HCT116 (cell line): Measurements from ENCODE around the gene NTRK3.

Experiments
- EZH2phosphoT487 ChIP-seq: fragments of 200-600 bp; IDR thresholded peaks from 2 replicates; pipeline ENCODE4 v1.6.1; 2018; ENCODE audit warnings: antibody characterized with exemption, borderline replicate concordance
- TCF7L2 ChIP-seq: IDR thresholded peaks from 2 replicates; pipeline ENCODE4 v1.7.0; 2011; ENCODE audit warnings: borderline replicate concordance, inconsistent platforms; ENCODE audit not compliant: insufficient read depth, insufficient read length; ENCODE audit errors: extremely low read depth
- ZNF274 ChIP-seq: fragments of 200-500 bp; sonication (Bioruptor generic); IDR thresholded peaks from 2 replicates; pipeline ENCODE4 v1.6.1; 2014; ENCODE audit warnings: mild to moderate bottlenecking, low read depth, low read length, inconsistent platforms

DNA sequence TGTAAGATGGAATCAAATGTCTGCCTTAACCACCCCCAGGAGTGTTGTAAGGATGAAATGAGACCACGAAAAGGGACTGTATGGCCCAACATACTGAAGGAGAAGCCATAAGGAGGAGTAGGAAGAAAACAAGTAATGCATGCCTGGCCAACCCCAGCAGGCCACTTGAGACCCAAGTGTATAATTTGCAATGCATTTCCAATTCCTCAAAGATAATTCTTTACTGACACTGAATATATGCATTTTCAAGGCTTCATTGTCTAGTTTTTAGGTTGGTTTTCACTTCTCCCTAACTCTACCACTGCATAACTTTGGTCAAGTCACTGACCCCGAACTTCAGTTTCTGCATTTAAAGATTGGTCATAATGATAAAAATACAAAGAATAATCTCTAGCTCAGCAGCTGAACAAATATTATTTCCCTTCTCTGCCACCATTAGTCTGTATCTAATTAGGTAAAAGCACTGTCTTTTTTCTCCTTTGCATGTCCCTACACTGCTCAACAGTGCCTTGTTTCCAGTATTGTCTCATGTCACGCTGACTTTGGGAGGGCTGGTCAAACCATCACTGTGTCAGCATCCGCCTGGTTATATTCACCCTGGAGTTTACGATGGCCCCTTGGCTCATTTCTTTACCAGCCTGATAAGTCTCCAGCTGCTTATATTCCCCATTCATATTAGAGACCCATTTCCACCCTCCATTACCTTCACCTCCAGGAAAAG, 378.6 kb downstream of the NTRK3 start:
- TF ChIP-seq EZH2phosphoT487 (no peak), ZNF274 (no peak), TCF7L2 (no peak)
